AG09319 (cell line): Measurements from ENCODE around the gene SPEF1.
A peak's percentile ranks its signal among the peaks of the same experiment; 100 is the strongest.

Experiments used
- DNase-seq: peaks from one replicate; pipeline ENCODE4 v3.0.0-alpha.2; 2010; ENCODE audit warnings: low read depth; ENCODE audit errors: extremely low read depth
- CTCF ChIP-seq: IDR thresholded peaks from 2 replicates; pipeline ENCODE4 v1.5.1; 2011; ENCODE audit warnings: low read depth, mild to moderate bottlenecking, inconsistent platforms, low read length, moderate library complexity

SPEF1 gene

GRCh38 chr20:3767427-3768341 is 13.6 kb downstream of the SPEF1 start, which contains the start of gene ADISSP:
Gene ADISSP, minus strand, starts transcription at chr20:3767753. Its CDS starts 7,653 bp downstream, at chr20:3760100.
- peak; percentile 6 for TF ChIP-seq CTCF
- peak; percentile 96 for DNase-seq

DNA sequence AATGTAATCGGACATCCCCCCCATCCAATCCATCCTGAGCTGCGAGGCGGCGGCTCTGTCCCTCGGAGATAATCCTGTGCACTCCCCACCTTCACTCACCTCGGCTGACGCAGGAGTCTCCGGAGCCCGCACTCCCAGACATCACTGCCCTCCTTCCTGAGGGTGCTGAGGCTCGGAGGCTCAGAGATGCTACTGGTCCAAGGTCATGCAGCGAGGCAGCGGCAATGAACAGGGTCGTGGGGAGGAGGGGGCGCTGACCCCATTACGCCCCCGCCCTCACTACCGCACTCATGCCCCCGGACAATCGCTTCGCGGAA is 14.2 kb downstream of the SPEF1 start:
- DNase-seq: no peak
- TF ChIP-seq CTCF: no peak

GRCh38 chr20:3766422-3767109 is 14.7 kb downstream of the SPEF1 start:
- TF ChIP-seq CTCF: no peak
- DNase-seq: no peak

DNA sequence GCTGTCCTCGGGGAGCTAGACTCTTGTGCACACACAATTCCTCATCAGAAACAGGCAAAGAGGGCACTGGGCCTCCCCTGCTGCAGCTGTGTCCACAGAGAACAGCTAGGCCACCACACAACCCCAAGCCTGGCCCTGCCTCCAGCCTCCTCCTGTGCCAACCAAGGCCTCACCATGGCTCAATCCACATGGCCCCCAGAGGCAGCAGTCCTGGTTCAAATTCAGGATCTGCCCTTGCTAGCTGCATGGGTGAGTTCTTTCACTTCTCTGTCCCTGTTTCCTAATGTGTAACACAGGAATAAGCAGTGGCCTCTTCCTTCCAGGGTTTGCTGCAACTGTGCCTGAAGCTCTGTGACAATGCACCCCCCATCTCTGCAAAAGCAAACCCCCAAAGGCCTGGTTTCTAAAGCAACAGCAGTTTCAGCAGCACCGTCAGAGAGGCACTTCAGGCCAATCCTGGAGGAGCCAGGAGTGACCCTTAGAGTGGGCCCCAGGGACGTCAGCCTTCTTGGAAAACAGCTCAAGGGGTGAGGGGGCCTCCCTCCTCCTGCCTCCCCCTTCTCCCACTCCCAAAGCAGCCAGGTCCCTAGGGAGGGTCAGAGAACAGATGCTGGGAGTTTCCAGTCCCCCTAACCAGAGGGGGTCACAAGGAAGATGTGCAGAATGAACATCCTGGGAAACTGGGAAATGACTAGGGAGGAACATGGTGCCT is 15.9 kb downstream of the SPEF1 start:
- no peak for DNase-seq
- no peak for TF ChIP-seq CTCF

- DNase-seq: no peak
- TF ChIP-seq CTCF: no peak
These were observed 16.6 kb downstream of the SPEF1 start for GRCh38 chr20:3764659-3765058.

DNA sequence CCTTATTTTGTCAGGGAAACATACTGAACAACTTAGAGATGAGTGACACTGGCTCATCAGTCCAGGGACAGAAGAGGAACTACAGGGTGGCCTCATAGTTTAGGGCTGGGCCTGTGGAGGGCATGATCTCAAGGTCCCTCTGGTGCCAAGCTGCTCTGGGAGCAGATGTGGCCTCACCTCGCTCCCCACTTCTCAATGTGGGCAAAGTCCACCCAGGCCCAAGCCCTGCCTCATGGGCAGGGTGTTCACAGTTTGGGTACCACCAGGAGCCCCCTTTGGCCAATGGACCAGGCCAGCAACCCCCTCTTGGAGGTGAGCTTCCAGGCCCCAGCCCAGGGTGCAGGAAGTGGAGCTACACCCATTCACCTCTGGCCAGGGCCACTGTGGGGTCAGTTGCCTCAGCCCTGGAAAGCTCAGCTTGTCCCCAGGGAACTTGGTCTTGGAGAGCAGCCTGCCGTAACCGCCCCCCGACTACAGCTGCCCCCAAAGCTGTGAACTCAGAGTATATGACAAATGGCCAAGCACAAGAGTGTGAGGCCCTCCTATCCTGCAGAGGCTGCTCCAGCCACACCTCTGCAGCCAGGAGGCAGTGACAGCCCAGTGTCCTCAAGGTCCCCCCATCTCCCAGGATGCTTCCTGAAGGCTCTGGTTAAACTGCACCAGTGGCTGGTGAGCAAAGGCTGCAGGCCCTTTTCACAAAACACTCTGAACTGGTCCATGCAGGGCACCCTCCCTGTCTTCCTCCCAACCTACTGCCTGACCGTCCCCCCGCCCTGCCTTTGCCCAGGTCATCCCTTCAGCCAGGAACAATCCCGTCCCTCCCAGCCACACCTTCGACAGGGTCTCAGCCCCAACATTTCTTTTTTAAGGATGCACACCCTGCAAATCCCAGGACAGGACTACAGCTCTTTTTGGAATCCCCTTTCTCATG is 17.3 kb downstream of the SPEF1 start:
- DNase-seq: no peak
- no peak for TF ChIP-seq CTCF
